GM12801 (cell line): Measurements from ENCODE around the gene NRAP.

ENCODE experiments used
- TF ChIP-seq, protein P1 (sequence below): IDR thresholded peaks from one replicate; pipeline ENCODE4 v1.5.1; 2011; ENCODE audit warnings: control low read depth; ENCODE audit not compliant: insufficient read length; ENCODE audit errors: extremely low read depth

The NRAP gene

DNA sequence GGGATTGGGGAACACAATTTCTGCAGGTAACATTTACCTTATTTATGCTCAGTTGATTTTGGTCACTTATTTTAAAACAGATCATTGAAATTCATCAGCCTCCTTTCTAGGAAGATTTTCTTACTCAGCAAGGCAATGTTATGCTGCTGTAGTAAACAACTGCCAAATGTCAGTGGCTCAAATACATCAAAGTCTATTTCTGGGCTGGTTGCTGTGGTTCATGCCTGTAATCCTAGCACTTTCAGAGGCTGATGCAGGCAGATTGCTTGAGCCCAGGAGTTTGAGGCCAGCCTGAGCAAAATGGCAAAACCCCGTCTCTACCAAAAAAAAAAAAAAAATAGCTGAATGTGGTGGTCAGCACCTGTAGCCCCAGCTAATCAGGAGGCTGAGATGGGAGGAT lies 85.1 kb downstream of the NRAP start:
- TF ChIP-seq, protein P1, sequence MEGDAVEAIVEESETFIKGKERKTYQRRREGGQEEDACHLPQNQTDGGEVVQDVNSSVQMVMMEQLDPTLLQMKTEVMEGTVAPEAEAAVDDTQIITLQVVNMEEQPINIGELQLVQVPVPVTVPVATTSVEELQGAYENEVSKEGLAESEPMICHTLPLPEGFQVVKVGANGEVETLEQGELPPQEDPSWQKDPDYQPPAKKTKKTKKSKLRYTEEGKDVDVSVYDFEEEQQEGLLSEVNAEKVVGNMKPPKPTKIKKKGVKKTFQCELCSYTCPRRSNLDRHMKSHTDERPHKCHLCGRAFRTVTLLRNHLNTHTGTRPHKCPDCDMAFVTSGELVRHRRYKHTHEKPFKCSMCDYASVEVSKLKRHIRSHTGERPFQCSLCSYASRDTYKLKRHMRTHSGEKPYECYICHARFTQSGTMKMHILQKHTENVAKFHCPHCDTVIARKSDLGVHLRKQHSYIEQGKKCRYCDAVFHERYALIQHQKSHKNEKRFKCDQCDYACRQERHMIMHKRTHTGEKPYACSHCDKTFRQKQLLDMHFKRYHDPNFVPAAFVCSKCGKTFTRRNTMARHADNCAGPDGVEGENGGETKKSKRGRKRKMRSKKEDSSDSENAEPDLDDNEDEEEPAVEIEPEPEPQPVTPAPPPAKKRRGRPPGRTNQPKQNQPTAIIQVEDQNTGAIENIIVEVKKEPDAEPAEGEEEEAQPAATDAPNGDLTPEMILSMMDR, result no peak

DNA sequence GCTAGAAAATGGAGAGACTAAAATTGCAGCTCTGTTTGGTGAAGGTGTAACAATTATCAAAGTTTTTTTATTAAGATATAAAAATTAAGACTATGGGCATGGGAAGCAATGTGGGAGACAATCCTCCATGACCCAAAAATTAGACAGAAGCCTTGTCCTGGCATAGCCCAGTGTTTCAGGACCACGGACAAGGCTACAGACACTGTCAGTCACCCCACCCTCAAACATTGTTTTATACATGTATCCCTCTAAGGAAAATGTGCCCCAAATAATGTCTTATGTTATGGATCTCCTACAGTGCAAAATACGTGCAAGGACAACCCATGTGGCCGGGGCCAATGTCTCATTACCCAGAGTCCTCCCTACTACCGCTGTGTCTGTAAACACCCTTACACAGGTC lies 87.0 kb downstream of the NRAP start:
- TF ChIP-seq, protein P1, result no peak

DNA sequence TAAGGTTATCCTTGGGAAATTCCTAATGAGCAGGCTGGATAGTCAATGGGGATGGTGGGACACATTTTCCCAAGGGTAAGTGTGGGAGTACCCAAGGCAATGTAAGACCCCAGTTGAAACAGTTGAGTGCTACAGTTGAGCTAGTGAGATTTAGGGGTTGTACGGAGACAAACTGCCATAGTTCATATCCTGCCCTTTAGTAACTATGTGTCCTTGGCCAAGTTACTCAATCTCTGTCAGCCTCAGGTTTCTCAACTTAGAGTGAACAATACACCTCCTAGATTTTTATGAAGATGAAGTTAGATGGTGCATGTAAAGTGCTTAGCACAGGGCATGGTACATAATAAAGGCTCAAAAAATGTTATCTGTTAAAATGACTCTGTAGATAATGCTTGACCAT lies 90.5 kb downstream of the NRAP start:
- TF ChIP-seq, protein P1, result no peak

DNA sequence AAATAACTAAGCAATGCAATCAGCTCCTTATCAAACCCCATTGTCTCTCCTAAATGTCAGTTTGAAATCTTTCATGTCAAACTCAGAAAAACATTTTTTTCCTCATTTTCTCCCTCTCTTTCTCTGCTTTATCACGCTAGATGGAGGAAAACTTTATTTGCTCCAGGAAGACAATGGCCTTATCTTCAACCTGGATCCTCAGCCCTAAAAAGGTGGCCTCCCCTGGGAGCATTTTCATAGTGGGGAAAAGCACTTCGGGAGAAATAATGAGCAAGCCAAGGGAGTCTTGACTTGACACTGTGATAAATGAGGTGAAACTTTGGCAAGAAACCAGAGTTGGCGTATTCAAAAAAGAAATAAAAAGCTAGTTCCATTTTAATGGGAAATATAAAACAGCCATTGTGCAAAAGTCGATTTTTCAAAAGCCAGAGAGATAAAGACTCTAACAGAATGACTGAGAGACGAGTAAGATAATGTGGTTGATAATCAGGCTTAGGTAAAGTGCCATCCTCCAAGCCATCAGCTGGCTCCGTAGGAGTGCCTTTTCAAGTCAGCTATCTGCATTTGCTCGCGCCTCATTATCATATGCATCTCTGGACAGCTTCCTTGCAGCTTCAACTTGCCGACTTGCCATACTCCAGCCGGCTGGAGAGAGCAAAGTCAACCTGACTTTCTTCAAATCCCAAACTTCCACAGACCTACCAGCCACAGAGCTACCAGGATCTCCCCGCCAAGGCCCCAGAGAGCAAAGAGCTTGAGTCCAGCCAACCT lies 91.1 kb downstream of the NRAP start:
- TF ChIP-seq, protein P1, result no peak

GRCh38 chr10:113569576-113569975 lies 94.3 kb downstream of the NRAP start:
- TF ChIP-seq, protein P1, result no peak

DNA sequence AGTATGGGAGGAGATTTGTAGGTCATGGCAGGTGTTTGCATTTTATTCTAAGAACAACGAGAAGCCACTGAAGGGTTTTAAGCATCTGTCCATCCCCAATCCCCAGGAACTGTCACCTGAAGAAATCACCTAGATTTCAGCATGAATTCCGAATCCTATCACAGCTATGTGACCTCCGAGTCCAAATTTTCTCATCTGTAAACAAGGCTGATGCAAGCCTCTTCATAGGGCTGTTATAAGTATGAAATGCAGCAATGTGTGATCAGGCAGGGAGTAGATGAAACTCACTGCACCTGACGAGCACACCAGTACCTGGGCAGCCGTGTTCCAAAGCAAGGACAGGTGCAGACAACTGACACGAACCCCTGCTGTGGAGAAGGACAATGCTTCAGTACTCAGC lies 97.0 kb downstream of the NRAP start:
- TF ChIP-seq, protein P1, result no peak

DNA sequence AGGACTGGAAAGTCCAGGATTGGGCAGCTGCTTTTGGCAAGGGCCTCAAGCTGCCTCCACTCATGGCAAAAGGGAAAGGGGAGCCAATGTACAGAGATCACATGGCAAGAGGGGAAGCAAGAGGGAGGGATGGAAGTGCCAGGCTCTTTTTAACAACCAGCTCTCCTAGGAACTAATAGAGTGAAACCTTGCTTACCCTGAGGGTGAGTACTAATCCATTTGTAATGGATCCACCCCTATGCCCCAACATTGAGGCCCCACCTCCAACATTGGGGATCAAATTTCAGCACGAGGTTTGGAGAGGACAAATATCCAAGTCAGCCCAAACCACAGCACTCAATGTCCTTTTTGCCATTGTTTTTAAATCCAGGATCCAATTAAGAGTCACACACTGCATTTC lies 98.5 kb downstream of the NRAP start:
- TF ChIP-seq, protein P1, result no peak
